ENCODE data around the gene CYB5R4.

GRCh38 chr6:83870649-83871048 lies 11.2 kb downstream of the CYB5R4 start:
- TF ChIP-seq, protein P1, sequence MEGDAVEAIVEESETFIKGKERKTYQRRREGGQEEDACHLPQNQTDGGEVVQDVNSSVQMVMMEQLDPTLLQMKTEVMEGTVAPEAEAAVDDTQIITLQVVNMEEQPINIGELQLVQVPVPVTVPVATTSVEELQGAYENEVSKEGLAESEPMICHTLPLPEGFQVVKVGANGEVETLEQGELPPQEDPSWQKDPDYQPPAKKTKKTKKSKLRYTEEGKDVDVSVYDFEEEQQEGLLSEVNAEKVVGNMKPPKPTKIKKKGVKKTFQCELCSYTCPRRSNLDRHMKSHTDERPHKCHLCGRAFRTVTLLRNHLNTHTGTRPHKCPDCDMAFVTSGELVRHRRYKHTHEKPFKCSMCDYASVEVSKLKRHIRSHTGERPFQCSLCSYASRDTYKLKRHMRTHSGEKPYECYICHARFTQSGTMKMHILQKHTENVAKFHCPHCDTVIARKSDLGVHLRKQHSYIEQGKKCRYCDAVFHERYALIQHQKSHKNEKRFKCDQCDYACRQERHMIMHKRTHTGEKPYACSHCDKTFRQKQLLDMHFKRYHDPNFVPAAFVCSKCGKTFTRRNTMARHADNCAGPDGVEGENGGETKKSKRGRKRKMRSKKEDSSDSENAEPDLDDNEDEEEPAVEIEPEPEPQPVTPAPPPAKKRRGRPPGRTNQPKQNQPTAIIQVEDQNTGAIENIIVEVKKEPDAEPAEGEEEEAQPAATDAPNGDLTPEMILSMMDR (IDR thresholded peaks at IDR 0.05): no peak
- TF ChIP-seq EP300 (IDR thresholded peaks at IDR 0.05) (no peak), POLR2A (IDR thresholded peaks at IDR 0.05; ENCODE audit: low read depth) (no peak)

Measured in esophagus muscularis mucosa (tissue), 4 donors.